Mucosa of descending colon (tissue), 3 donors: ENCODE results near the gene MAN1B1. TPM values are rescaled to one million over a fixed set of nuclear protein-coding genes. Genes with fewer than 3 reads are reported as not detected.

Experiments used
- ATAC-seq: fragments of 200-7000 bp; cut with Tn5 transposase; one replicate; pipeline ENCODE4 v1.9.1; 2020; ENCODE audit warnings: mild to moderate bottlenecking, moderate library complexity
- DNase-seq, 3 donors: peaks; one replicate each; pipeline ENCODE4 v3.0.0-alpha.2; 2020
- H3K36me3 ChIP-seq: fragments of 200-600 bp; one replicate; pipeline ENCODE4 v1.8.0; 2021; ENCODE audit warnings: low read depth, mild to moderate bottlenecking
- H3K4me1 ChIP-seq: fragments of 200-600 bp; one replicate; pipeline ENCODE4 v1.8.0; 2021; ENCODE audit warnings: low read depth, mild to moderate bottlenecking
- H3K4me3 ChIP-seq: fragments of 200-600 bp; one replicate; pipeline ENCODE4 v1.8.0; 2021; ENCODE audit warnings: mild to moderate bottlenecking
- H3K9me3 ChIP-seq: fragments of 200-600 bp; one replicate; pipeline ENCODE4 v1.8.0; 2021; ENCODE audit warnings: mild to moderate bottlenecking
- CTCF ChIP-seq: fragments of 200-600 bp; IDR thresholded peaks from one replicate; pipeline ENCODE4 v1.8.0; 2022; ENCODE audit warnings: antibody characterized with exemption, mild to moderate bottlenecking
- intact Hi-C, 2 donors: fragments of 100-400 bp; cut with DNase I in 1 of 2; cut with micrococcal nuclease in 1 of 2; formaldehyde crosslinking; loops; one replicate each; pipeline versions ENCODE4 v1.11.0 to v1.11.1; 2022; cut with DNase I, micrococcal nuclease
- total RNA-seq, 3 donors: library from RNA; stranded (reverse); fragmentation: NEBNext Ultra II Directional in 2 of 3; extraction: Animal tissue kit (Norgen Biotek cat#: 25700) in 2 of 3; gene quantifications; one replicate each; pipeline versions ENCODE4 v1.2.1 to v1.2.4, GENCODE V29; 2021 to 2023
- donor health status: DM: no; HTN: no; CAD: no; lungs with moderate emphysema.
- donor health status: DM: no; HTN: no; CAD: no.
- donor health status: DM: no; HTN: yes; CAD: no.

MAN1B1 gene
- total RNA-seq, 3 donors from 2014 or later: 36.1 to 55.4 (median 52.7) TPM

GRCh38 chr9:137070201-137070905, 16.4 kb upstream of the MAN1B1 start, which contains the start of gene SAPCD2:
Gene SAPCD2 (minus strand): TSS chr9:137070557. CDS start chr9:137070460, 97 bp downstream.
- Histone ChIP-seq H3K4me3 (peak within 1 kb of the TSS; percentile 14), H3K36me3 (no peaks in the 10 kb centered on the region), H3K4me1 (peaks cover 31% of the 10 kb centered on the region), H3K9me3 (no peaks in the 10 kb centered on the region)
- no peak for TF ChIP-seq CTCF
- peak; percentile 89 for ATAC-seq
- peak; percentile 87 to 94 (median 89) for DNase-seq
- intact Hi-C loops: no loop called here

- H3K4me1 ChIP-seq: peaks cover 31% of the 10 kb centered on the region
- ATAC-seq: peak; percentile 6
- no peaks in the 10 kb centered on the region for H3K9me3 ChIP-seq
- TF ChIP-seq CTCF: no peak
- no peaks in the 10 kb centered on the region for H3K36me3 ChIP-seq
- H3K4me3 ChIP-seq: no peak overlapping the region
- intact Hi-C loops: no loop called here
- DNase-seq: no peak
Observed at GRCh38 chr9:137070906-137071275, 15.9 kb upstream of the MAN1B1 start.

- peaks cover 31% of the 10 kb centered on the region for H3K4me1 ChIP-seq
- intact Hi-C loops: no loop called here
- peak in 2 of 3 donors; percentile 39 to 45 for DNase-seq
- no peak for TF ChIP-seq CTCF
- no peaks in the 10 kb centered on the region for H3K9me3 ChIP-seq
- H3K36me3 ChIP-seq: no peaks in the 10 kb centered on the region
- no peak overlapping the region for H3K4me3 ChIP-seq
- no peak for ATAC-seq
Observed at GRCh38 chr9:137071282-137071681, 15.5 kb upstream of the MAN1B1 start.

GRCh38 chr9:137073992-137074399, 12.8 kb upstream of the MAN1B1 start:
- no peaks in the 10 kb centered on the region for H3K9me3 ChIP-seq
- DNase-seq (peak in 2 of 3 donors; percentile 52 to 59), ATAC-seq (no peak)
- H3K4me1 ChIP-seq: peaks cover 33% of the 10 kb centered on the region
- no peaks in the 10 kb centered on the region for H3K36me3 ChIP-seq
- intact Hi-C loops: no loop called here
- no peak overlapping the region for H3K4me3 ChIP-seq
- no peak for TF ChIP-seq CTCF

- intact Hi-C loops: no loop called here
- no peak for TF ChIP-seq CTCF
- DNase-seq (peak in 1 of 3 donors; percentile 61), ATAC-seq (no peak)
- Histone ChIP-seq H3K4me1 (peaks cover 29% of the 10 kb centered on the region), H3K36me3 (no peaks in the 10 kb centered on the region), H3K4me3 (no peak overlapping the region), H3K9me3 (no peaks in the 10 kb centered on the region)
Observed at GRCh38 chr9:137074657-137075274, 12.0 kb upstream of the MAN1B1 start.
